SK-N-SH treated with all-trans-retinoic acid at 6 μM for 48 hours (cell line): Measurements from ENCODE around the gene SEC22A.

Source experiments
- ARNTL ChIP-seq: fragments of 450-650 bp; formaldehyde crosslinking; IDR thresholded peaks from 2 replicates; pipeline ENCODE4 v1.5.0; 2020; ENCODE audit warnings: low read depth, mild to moderate bottlenecking, moderate library complexity, borderline replicate concordance
- CREB5 ChIP-seq: fragments of 250-450 bp; sonication (Bioruptor Pico); IDR thresholded peaks from 2 replicates; pipeline ENCODE4 v1.5.1; 2020; ENCODE audit warnings: low read depth, mild to moderate bottlenecking, moderate library complexity
- CSRNP3 ChIP-seq: fragments of 250-450 bp; sonication (Bioruptor Pico); IDR thresholded peaks from 2 replicates; pipeline ENCODE4 v1.5.1; 2021; ENCODE audit warnings: mild to moderate bottlenecking, moderate library complexity
- ESRRG ChIP-seq: fragments of 250-450 bp; sonication (Bioruptor Pico); IDR thresholded peaks from 2 replicates; pipeline ENCODE4 v1.6.1; 2021; ENCODE audit warnings: mild to moderate bottlenecking
- OSR1 ChIP-seq: fragments of 250-450 bp; sonication (Bioruptor Pico); IDR thresholded peaks from 2 replicates; pipeline ENCODE4 v1.8.0; 2022; ENCODE audit warnings: moderate library complexity, mild to moderate bottlenecking, inconsistent platforms
- PATZ1 ChIP-seq: fragments of 250-450 bp; sonication (Bioruptor Pico); IDR thresholded peaks from 2 replicates; pipeline ENCODE4 v1.8.0; 2020; ENCODE audit warnings: mild to moderate bottlenecking, moderate library complexity, borderline replicate concordance
- RARB ChIP-seq: fragments of 250-450 bp; sonication (Bioruptor Pico); IDR thresholded peaks from 2 replicates; pipeline ENCODE4 v1.8.0; 2021; ENCODE audit warnings: mild to moderate bottlenecking, moderate library complexity
- TSHZ2 ChIP-seq: fragments of 250-450 bp; sonication (Bioruptor Pico); IDR thresholded peaks from 2 replicates; pipeline ENCODE4 v1.5.0; 2020; ENCODE audit warnings: mild to moderate bottlenecking, moderate library complexity
- ZC3H10 ChIP-seq: fragments of 250-450 bp; sonication (Bioruptor Pico); IDR thresholded peaks from 2 replicates; pipeline ENCODE4 v1.5.1; 2021; ENCODE audit warnings: mild to moderate bottlenecking, moderate library complexity
- ZFP3 ChIP-seq: fragments of 250-450 bp; sonication (Bioruptor Pico); IDR thresholded peaks from 2 replicates; pipeline ENCODE4 v1.5.0; 2020; ENCODE audit warnings: mild to moderate bottlenecking, moderate library complexity
- ZFP30 ChIP-seq: fragments of 450-650 bp; formaldehyde crosslinking; IDR thresholded peaks from 2 replicates; pipeline ENCODE4 v1.5.0; 2022; ENCODE audit warnings: mild to moderate bottlenecking, moderate library complexity
- ZNF70 ChIP-seq: fragments of 450-650 bp; formaldehyde crosslinking; IDR thresholded peaks from 2 replicates; pipeline ENCODE4 v1.5.0; 2020; ENCODE audit warnings: mild to moderate bottlenecking, moderate library complexity
- ZNF8 ChIP-seq: fragments of 450-650 bp; formaldehyde crosslinking; IDR thresholded peaks from 2 replicates; pipeline ENCODE4 v1.5.0; 2020; ENCODE audit warnings: mild to moderate bottlenecking, moderate library complexity

- TF ChIP-seq CREB5 (CRISPR knock-in tag) (no peak), ZNF8 (CRISPR knock-in tag) (no peak), ZC3H10 (no peak), ZFP30 (CRISPR knock-in tag) (no peak), ARNTL (CRISPR knock-in tag) (no peak), ZFP3 (no peak), ZNF70 (CRISPR knock-in tag) (no peak), CSRNP3 (CRISPR knock-in tag) (no peak), TSHZ2 (CRISPR knock-in tag) (no peak), PATZ1 (CRISPR knock-in tag) (no peak), RARB (CRISPR knock-in tag) (no peak), ESRRG (CRISPR knock-in tag) (no peak), OSR1 (no peak)
These were observed 7.2 kb upstream of the SEC22A start for GRCh38 chr3:123194552-123194951.
